HEK293 (cell line): ENCODE measurements around the gene CTNNA2.
"Not testable (repeated sequence)": the region's sequence is repeated elsewhere in the genome, so short reads cannot be mapped to it uniquely, and the experiment has no call there.

Source experiments
- CTCF ChIA-PET: fragments of 350-600 bp; formaldehyde crosslinking; extraction: SDS; loops from one replicate; lab custom pipeline; 2021; ENCODE audit warnings: antibody characterized with exemption; lab: Yijun Ruan, JAX
- POLR2A ChIA-PET: fragments of 300-600 bp; formaldehyde crosslinking; extraction: SDS; loops from one replicate; lab custom pipeline; 2020; ENCODE audit warnings: antibody characterized with exemption, inconsistent platforms; lab: Yijun Ruan, JAX
- H3K27ac ChIP-seq: fragments of 200-500 bp; sonication (Bioruptor generic); 2 replicates; pipeline ENCODE4 v1.5.1; 2014; ENCODE audit warnings: low read depth, low read length, control low read depth, inconsistent platforms; ENCODE audit errors: extremely low read depth
- H3K36me3 ChIP-seq, 2 experiments: fragments of 200-500 bp in 1 of 2; sonication (Bioruptor generic) in 1 of 2; 1 replicate in 1 of 2; 2 replicates in 1 of 2; pipeline ENCODE4 v1.5.1; 2014 to 2017; ENCODE audit warnings: inconsistent platforms in 2 of 2, low read length in 2 of 2; ENCODE audit not compliant: control insufficient read depth in 2 of 2, insufficient read depth in 1 of 2
- H3K4me1 ChIP-seq: fragments of 200-500 bp; sonication (Bioruptor generic); 2 replicates; pipeline ENCODE4 v1.5.1; 2014; ENCODE audit warnings: mild to moderate bottlenecking, low read length, inconsistent platforms; ENCODE audit not compliant: control insufficient read depth, insufficient read depth
- H3K4me3 ChIP-seq: 2 replicates; pipeline ENCODE4 v1.5.1; 2011; ENCODE audit warnings: low read depth, mild to moderate bottlenecking, control low read depth, low read length, moderate library complexity
- H3K9me3 ChIP-seq: fragments of 200-500 bp; sonication (Bioruptor generic); 2 replicates; pipeline ENCODE4 v1.5.1; 2014; ENCODE audit warnings: low read depth, low read length, inconsistent platforms; ENCODE audit not compliant: control insufficient read depth, insufficient read depth
- GLIS1 ChIP-seq: fragments of 450-650 bp; formaldehyde crosslinking; IDR thresholded peaks from 2 replicates; pipeline ENCODE4 v1.5.1; 2016; ENCODE audit warnings: missing biosample characterization, missing genetic modification characterization
- MZF1 ChIP-seq: fragments of 450-650 bp; formaldehyde crosslinking; IDR thresholded peaks from 2 replicates; pipeline ENCODE4 v1.5.1; 2017; ENCODE audit warnings: missing biosample characterization, missing genetic modification characterization, borderline replicate concordance
- ZBTB11 ChIP-seq: fragments of 450-650 bp; formaldehyde crosslinking; conservative IDR thresholded peaks from 2 replicates; pipeline ENCODE4 v1.5.1; 2016; ENCODE audit warnings: low read depth, missing biosample characterization, missing genetic modification characterization
- ZBTB8A ChIP-seq: fragments of 450-650 bp; formaldehyde crosslinking; IDR thresholded peaks from 2 replicates; pipeline ENCODE4 v1.5.1; 2016; ENCODE audit warnings: missing biosample characterization, missing genetic modification characterization
- ZFP37 ChIP-seq: fragments of 450-650 bp; formaldehyde crosslinking; IDR thresholded peaks from 2 replicates; pipeline ENCODE4 v1.5.1; 2016; ENCODE audit warnings: missing biosample characterization, missing genetic modification characterization
- ZNF121 ChIP-seq: fragments of 450-650 bp; formaldehyde crosslinking; IDR thresholded peaks from 2 replicates; pipeline ENCODE4 v1.5.1; 2016; ENCODE audit warnings: missing biosample characterization, missing genetic modification characterization
- ZNF155 ChIP-seq: fragments of 450-650 bp; formaldehyde crosslinking; IDR thresholded peaks from 2 replicates; pipeline ENCODE4 v1.5.1; 2016; ENCODE audit warnings: missing biosample characterization, missing genetic modification characterization
- ZNF16 ChIP-seq: fragments of 450-650 bp; formaldehyde crosslinking; IDR thresholded peaks from 2 replicates; pipeline ENCODE4 v1.5.1; 2016; ENCODE audit warnings: low read depth, missing biosample characterization, missing genetic modification characterization
- ZNF239 ChIP-seq: fragments of 450-650 bp; formaldehyde crosslinking; IDR thresholded peaks from 2 replicates; pipeline ENCODE4 v1.5.1; 2016; ENCODE audit warnings: missing biosample characterization, missing genetic modification characterization
- ZNF248 ChIP-seq: fragments of 450-650 bp; formaldehyde crosslinking; IDR thresholded peaks from 2 replicates; pipeline ENCODE4 v1.5.1; 2017; ENCODE audit warnings: missing biosample characterization, missing genetic modification characterization
- ZNF335 ChIP-seq: fragments of 450-650 bp; formaldehyde crosslinking; conservative IDR thresholded peaks from 2 replicates; pipeline ENCODE4 v1.5.1; 2016; ENCODE audit warnings: missing biosample characterization, missing genetic modification characterization
- ZNF394 ChIP-seq: fragments of 450-650 bp; formaldehyde crosslinking; IDR thresholded peaks from 2 replicates; pipeline ENCODE4 v1.5.1; 2016; ENCODE audit warnings: missing biosample characterization, missing genetic modification characterization, mild to moderate bottlenecking, moderate library complexity, borderline replicate concordance
- ZNF426 ChIP-seq: fragments of 450-650 bp; formaldehyde crosslinking; IDR thresholded peaks from 2 replicates; pipeline ENCODE4 v1.5.1; 2017; ENCODE audit warnings: missing biosample characterization, missing genetic modification characterization, mild to moderate bottlenecking, inconsistent platforms, moderate library complexity
- ZNF513 ChIP-seq: fragments of 450-650 bp; IDR thresholded peaks from 2 replicates; pipeline ENCODE4 v1.5.1; 2018; ENCODE audit warnings: missing biosample characterization, missing genetic modification characterization
- ZNF518A ChIP-seq: fragments of 450-650 bp; formaldehyde crosslinking; conservative IDR thresholded peaks from 2 replicates; pipeline ENCODE4 v1.5.1; 2016; ENCODE audit warnings: low read depth, missing biosample characterization, missing genetic modification characterization
- ZNF555 ChIP-seq: fragments of 450-650 bp; formaldehyde crosslinking; conservative IDR thresholded peaks from 2 replicates; pipeline ENCODE4 v1.5.1; 2017; ENCODE audit warnings: missing biosample characterization, mild to moderate bottlenecking, missing genetic modification characterization, inconsistent platforms
- ZNF645 ChIP-seq: fragments of 450-650 bp; formaldehyde crosslinking; IDR thresholded peaks from 2 replicates; pipeline ENCODE4; 2016; ENCODE audit warnings: missing biosample characterization, missing genetic modification characterization
- ZNF747 ChIP-seq: fragments of 450-650 bp; formaldehyde crosslinking; IDR thresholded peaks from 2 replicates; pipeline ENCODE4 v1.5.1; 2016; ENCODE audit warnings: missing biosample characterization, missing genetic modification characterization
- ZNF791 ChIP-seq: fragments of 450-650 bp; formaldehyde crosslinking; IDR thresholded peaks from 2 replicates; pipeline ENCODE4 v1.5.1; 2016; ENCODE audit warnings: missing biosample characterization, missing genetic modification characterization
- ZNF843 ChIP-seq: fragments of 450-650 bp; formaldehyde crosslinking; IDR thresholded peaks from 2 replicates; pipeline ENCODE4 v1.5.1; 2016; ENCODE audit warnings: missing biosample characterization, missing genetic modification characterization
- ZXDB ChIP-seq: fragments of 450-650 bp; formaldehyde crosslinking; IDR thresholded peaks from 2 replicates; pipeline ENCODE4 v1.5.1; 2016; ENCODE audit warnings: missing biosample characterization, missing genetic modification characterization

Gene CTNNA2

GRCh38 chr2:80141007-80141726 is 628.3 kb downstream of the CTNNA2 start:
- POLR2A ChIA-PET: no interaction called here
- Histone ChIP-seq H3K36me3 (no peaks in the 10 kb centered on the region), H3K4me3 (no peak overlapping the region), H3K27ac (no peak overlapping the region), H3K9me3 (no peaks in the 10 kb centered on the region), H3K4me1 (no peaks in the 10 kb centered on the region)
- no peak for TF ChIP-seq ZNF248 (tag by site-specific recombination)
- CTCF ChIA-PET: no interaction called here

- TF ChIP-seq MZF1 (tag by site-specific recombination): no peak
- no peak for TF ChIP-seq GLIS1 (tag by site-specific recombination)
- TF ChIP-seq ZNF121 (tag by site-specific recombination): no peak
- TF ChIP-seq ZNF16 (tag by site-specific recombination): no peak
- TF ChIP-seq ZNF645 (tag by site-specific recombination): no peak
- no peak for TF ChIP-seq ZNF791 (tag by site-specific recombination)
- TF ChIP-seq ZNF843 (tag by site-specific recombination): no peak
- no peak for TF ChIP-seq ZXDB (tag by site-specific recombination)
- TF ChIP-seq ZNF239 (tag by site-specific recombination): no peak
- no peak for TF ChIP-seq ZNF335 (tag by site-specific recombination)
- TF ChIP-seq ZNF155 (tag by site-specific recombination): no peak
- TF ChIP-seq ZNF747: no peak
- TF ChIP-seq ZNF513 (tag by site-specific recombination): no peak
- TF ChIP-seq ZFP37 (tag by site-specific recombination): no peak
- H3K36me3 ChIP-seq: no peaks in the 10 kb centered on the region
- CTCF ChIA-PET: no interaction called here
- no peaks in the 10 kb centered on the region for H3K4me1 ChIP-seq
- no peaks in the 10 kb centered on the region for H3K9me3 ChIP-seq
- POLR2A ChIA-PET: no interaction called here
- H3K4me3 ChIP-seq: no peak overlapping the region
- no peak overlapping the region for H3K27ac ChIP-seq
Measured at GRCh38 chr2:80145499-80145898, 632.6 kb downstream of the CTNNA2 start.

- POLR2A ChIA-PET, H3K27ac ChIP-seq, H3K36me3 ChIP-seq, H3K9me3 ChIP-seq, CTCF ChIA-PET, H3K4me3 ChIP-seq, H3K4me1 ChIP-seq: not testable (repeated sequence)
- peak; percentile 53; the same call in 1 of the 2 replicates for TF ChIP-seq ZBTB11 (tag by site-specific recombination)
- peak; percentile 68; the same call in 1 of the 2 replicates for TF ChIP-seq ZNF394 (tag by site-specific recombination)
- peak; percentile 51 for TF ChIP-seq ZNF426 (tag by site-specific recombination)
- TF ChIP-seq ZBTB8A (tag by site-specific recombination): 0 out of 2 replicates have a peak, but pooled peaks have one; percentile 19
- TF ChIP-seq ZNF518A (tag by site-specific recombination): peak; percentile 55; the same call in 1 of the 2 replicates
- TF ChIP-seq ZNF555 (tag by site-specific recombination): peak; percentile 45
Measured at GRCh38 chr2:80146757-80147156, 633.9 kb downstream of the CTNNA2 start.
